HG02571 (cell line): ENCODE results near the gene CCDC192.

Experiments used
- ATAC-seq: cut with Tn5 transposase; IDR thresholded peaks from one replicate; pipeline ENCODE4 v1.9.1; 2021; ENCODE audit warnings: mild to moderate bottlenecking, moderate library complexity; ENCODE audit not compliant: unreplicated experiment

The CCDC192 gene

DNA sequence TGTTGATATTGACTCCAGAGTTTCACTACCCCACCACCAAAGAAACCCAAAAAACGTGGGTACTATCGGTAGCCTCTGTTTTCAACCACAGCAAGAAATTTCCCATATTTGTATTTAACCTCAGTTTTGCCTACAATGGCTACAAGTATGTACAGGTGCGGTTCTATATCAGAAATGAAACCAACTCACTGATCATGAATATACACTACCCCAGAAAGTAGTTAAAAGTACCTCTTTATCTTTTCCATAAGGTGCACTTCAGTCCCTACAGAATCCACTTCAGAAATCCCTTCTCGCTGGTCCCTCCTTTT lies 239.8 kb downstream of the CCDC192 start:
- peak; percentile 90 for ATAC-seq

GRCh38 chr5:127944125-127944524 lies 240.9 kb downstream of the CCDC192 start:
- ATAC-seq: no peak

DNA sequence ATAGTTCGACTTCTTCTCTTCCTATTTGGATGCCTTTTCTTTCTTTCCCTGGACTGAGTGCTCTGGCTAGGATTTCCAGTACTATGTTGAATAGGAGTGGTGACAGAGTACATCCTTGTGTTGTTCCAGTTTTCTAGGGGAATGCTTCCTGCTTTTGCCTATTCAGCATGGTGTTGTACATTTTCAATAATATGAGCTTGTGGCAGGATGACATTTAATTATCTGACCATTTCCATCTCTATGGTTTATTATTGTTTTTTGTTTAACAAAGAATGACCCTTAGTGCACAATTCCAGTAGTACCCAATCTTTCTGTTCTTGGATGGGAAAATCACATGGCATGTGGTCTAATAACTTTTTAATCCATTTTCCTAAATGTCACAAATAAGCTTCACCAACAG lies 244.8 kb downstream of the CCDC192 start:
- no peak for ATAC-seq

GRCh38 chr5:127950707-127951391 lies 247.7 kb downstream of the CCDC192 start:
- ATAC-seq: no peak

GRCh38 chr5:127951791-127952190 lies 248.6 kb downstream of the CCDC192 start:
- ATAC-seq: no peak

- no peak for ATAC-seq
Measured at GRCh38 chr5:127957183-127957582, 254.0 kb downstream of the CCDC192 start.

DNA sequence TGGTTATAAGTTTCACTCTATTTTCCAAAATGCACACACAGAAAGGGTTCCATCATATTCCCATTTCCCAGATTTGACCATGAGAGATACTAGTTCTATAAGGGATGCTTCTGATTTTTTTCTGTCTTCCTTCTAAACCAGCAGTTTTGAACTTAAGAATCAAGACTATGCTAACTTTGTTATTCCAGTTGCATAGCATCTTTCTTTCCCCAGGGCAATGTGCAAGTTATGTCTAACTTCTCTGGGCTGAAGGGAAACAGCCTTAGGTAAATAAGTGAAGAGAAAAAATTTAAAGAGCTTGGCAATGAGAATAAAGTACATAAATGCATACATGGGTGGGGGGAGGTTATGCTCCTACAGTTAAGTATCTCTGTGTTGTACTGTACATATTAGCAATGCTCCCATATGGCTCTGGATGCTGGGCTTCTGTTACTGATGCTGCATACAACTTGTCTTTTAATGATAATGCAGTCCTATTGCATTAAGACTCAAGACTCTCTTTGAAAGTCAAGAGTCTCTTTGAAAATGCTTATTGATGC lies 254.6 kb downstream of the CCDC192 start:
- no peak for ATAC-seq

DNA sequence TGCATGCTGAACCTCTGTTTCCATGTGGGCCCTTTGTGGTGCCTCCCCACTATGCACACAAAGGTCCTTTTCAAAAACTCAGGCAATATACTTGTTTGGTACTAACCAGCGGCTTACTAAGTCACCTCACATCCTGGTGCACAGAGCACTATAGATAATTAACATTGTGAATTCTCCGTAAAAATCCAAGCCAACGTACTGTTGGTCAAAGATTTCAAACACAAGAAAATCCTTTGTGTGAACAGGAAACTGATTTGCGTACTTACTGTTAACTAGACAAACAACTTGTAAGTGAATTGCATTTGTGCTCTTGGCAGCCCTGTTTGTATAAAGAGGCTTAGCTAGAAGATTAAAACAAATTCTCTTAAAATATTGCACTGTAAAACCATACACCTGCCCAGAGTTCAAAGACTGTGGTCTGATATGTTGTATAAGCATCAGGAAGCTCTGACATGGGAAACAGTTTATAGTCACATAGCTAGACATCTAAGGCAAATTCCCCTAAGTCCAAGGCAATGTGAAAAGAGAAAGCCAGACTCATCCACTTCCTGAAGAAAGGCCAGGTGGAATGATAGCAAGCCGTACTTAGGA lies 255.3 kb downstream of the CCDC192 start:
- no peak for ATAC-seq

DNA sequence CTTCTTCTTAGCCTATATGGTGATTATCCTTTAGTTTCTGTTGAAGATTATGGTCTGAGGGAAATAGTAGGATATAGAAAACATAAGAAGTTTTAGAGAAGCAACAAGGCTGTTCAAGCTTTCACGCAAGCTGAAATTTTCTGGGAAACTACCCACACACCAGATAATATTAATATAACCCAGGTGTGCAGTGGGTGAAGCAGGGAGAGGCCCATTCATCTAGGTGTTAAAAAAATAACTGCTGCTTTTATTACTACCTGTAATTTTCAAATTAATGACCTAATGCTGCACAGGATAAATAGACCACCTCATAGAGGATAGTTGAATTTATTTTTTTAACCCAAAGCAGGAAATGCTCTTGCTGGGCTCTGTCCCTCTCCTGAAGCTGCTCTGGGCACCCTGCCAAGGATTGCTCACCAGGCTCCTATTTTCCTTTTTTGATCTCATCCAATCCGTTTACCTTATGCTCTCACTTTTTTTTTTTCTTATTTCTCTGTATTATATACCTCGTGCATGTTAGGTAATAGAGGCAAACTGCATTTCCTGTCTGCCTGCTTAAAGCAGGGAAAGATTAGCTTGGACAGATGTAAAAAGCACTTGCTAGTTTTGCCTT lies 256.1 kb downstream of the CCDC192 start:
- ATAC-seq: no peak

GRCh38 chr5:127960270-127960691 lies 257.1 kb downstream of the CCDC192 start:
- ATAC-seq: no peak

GRCh38 chr5:127961006-127961762 lies 258.0 kb downstream of the CCDC192 start:
- no peak for ATAC-seq

GRCh38 chr5:127961763-127962145 lies 258.6 kb downstream of the CCDC192 start:
- no peak for ATAC-seq

- no peak for ATAC-seq
Measured at GRCh38 chr5:127962491-127962890, 259.3 kb downstream of the CCDC192 start.

- no peak for ATAC-seq
Measured at GRCh38 chr5:127963233-127963632, 260.0 kb downstream of the CCDC192 start.

GRCh38 chr5:127963931-127964330 lies 260.7 kb downstream of the CCDC192 start:
- ATAC-seq: no peak

GRCh38 chr5:127967323-127967982 lies 264.3 kb downstream of the CCDC192 start:
- ATAC-seq: no peak

DNA sequence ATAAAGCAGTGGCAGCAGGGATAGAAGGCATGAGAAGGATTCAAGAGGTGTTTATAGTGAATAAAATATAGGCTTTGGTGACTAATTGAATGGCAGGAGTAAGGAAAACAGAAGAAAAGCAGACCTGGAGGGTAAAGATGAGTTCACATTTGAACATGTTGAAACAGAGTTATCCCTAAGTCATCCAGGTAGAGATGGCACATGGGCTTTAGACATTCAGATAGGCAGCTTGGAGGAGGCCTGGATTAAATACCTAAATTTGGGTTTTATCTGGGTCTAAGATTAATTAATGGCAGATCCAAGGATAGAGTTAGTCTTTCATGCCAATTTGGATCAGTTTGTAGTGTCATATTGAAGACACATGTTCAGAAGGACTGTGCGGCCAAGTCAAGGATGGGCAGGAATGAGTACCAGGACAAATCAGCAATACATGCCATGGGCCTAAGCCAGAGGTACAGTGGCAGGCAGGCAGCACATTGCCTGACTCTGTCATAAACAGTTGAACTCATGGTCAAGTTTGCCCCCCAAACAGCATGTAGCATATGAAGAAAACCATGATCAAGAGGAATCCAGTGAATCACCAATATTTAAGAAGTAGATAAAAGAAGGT lies 264.9 kb downstream of the CCDC192 start:
- ATAC-seq: no peak

- ATAC-seq: no peak
Measured at GRCh38 chr5:127969002-127969401, 265.8 kb downstream of the CCDC192 start.

DNA sequence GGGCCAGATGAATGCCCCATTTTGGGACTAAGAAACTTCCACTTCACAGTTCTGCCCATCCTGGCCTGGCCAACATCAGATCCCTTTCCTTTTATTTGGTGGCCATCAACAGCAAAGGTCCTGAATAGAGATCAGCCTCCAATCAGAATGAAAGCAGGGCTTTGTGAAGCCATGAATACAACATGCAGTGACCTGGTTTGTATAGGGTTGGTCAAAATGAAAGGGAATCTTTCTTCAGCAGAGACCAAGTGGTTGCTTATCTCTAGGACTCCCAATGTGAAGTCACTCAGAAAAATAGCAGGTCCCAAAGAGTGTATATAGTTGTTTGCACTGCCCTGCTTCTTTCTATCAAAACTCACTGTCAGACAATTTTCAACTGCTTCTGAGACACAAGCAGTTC lies 266.5 kb downstream of the CCDC192 start:
- ATAC-seq: no peak

- ATAC-seq: no peak
Measured at GRCh38 chr5:127970081-127970480, 266.9 kb downstream of the CCDC192 start.
